WTC11 (cell line): ENCODE data around the gene FAM181B. TPM values are rescaled to one million over a fixed set of nuclear protein-coding genes. Genes with fewer than 3 reads are reported as not detected.

ENCODE experiments used
- ATAC-seq: fragments of 200-7000 bp; cut with Tn5 transposase; 2 replicates; pipeline ENCODE4 v1.10.0; 2021; ENCODE audit warnings: mild to moderate bottlenecking, moderate library complexity
- CTCF ChIA-PET: fragments of 300-600 bp; sonication (Branson Sonifier 250); formaldehyde crosslinking; loops from one replicate; lab custom pipeline; 2021; ENCODE audit warnings: antibody characterized with exemption; lab: Charles Lee
- POLR2A ChIA-PET: fragments of 350-600 bp; sonication (Branson Sonifier 250); formaldehyde crosslinking; loops from one replicate; lab custom pipeline; 2021; ENCODE audit warnings: antibody characterized with exemption; lab: Charles Lee
- DNase-seq: peaks from one replicate; pipeline ENCODE4 v3.0.0; 2021; ENCODE audit warnings: low spot score
- H3K27ac Mint-ChIP-seq: 2 replicates; pipeline ENCODE4 v1.8.0; 2021; ENCODE audit warnings: mixed read lengths
- H3K27me3 Mint-ChIP-seq: 2 replicates; pipeline ENCODE4 v1.8.0; 2021; ENCODE audit warnings: low read depth, mild to moderate bottlenecking, moderate library complexity, mixed read lengths
- H3K36me3 Mint-ChIP-seq: 2 replicates; pipeline ENCODE4 v1.8.0; 2021; ENCODE audit warnings: mixed read lengths
- H3K4me1 Mint-ChIP-seq: 2 replicates; pipeline ENCODE4 v1.8.0; 2022; ENCODE audit warnings: mixed read lengths
- H3K4me3 Mint-ChIP-seq: 2 replicates; pipeline ENCODE4 v1.8.0; 2021; ENCODE audit warnings: mild to moderate bottlenecking, moderate library complexity, mixed read lengths
- H3K9me3 Mint-ChIP-seq: 2 replicates; pipeline ENCODE4 v1.8.0; 2021; ENCODE audit warnings: mixed read lengths
- CBFB ChIP-seq: sonication (generic); formaldehyde crosslinking; IDR thresholded peaks from 2 replicates; pipeline ENCODE4 v1.8.1; 2022; ENCODE audit warnings: mild to moderate bottlenecking, low read depth, missing genetic modification reagents
- E2F4 ChIP-seq: sonication (generic); formaldehyde crosslinking; IDR thresholded peaks from 2 replicates; pipeline ENCODE4 v1.8.1; 2022; ENCODE audit warnings: low read depth, mild to moderate bottlenecking, moderate library complexity, missing genetic modification reagents, borderline replicate concordance
- ERG ChIP-seq: fragments of 250-450 bp; sonication (Bioruptor Pico); IDR thresholded peaks from 2 replicates; pipeline ENCODE4 v1.8.0; 2021; ENCODE audit warnings: mild to moderate bottlenecking
- ETV6 ChIP-seq: sonication (generic); formaldehyde crosslinking; IDR thresholded peaks from 2 replicates; pipeline ENCODE4 v1.8.1; 2022; ENCODE audit warnings: mild to moderate bottlenecking, missing genetic modification reagents
- FOXK1 ChIP-seq: sonication (generic); formaldehyde crosslinking; IDR thresholded peaks from 2 replicates; pipeline ENCODE4 v1.8.0; 2022; ENCODE audit warnings: mild to moderate bottlenecking, moderate library complexity, missing genetic modification reagents
- GABPB1 ChIP-seq: sonication (generic); formaldehyde crosslinking; IDR thresholded peaks from 2 replicates; pipeline ENCODE4 v1.8.1; 2023; ENCODE audit warnings: mild to moderate bottlenecking, missing genetic modification reagents
- GRHL2 ChIP-seq: fragments of 250-450 bp; sonication (Bioruptor Pico); IDR thresholded peaks from 2 replicates; pipeline ENCODE4 v1.8.0; 2022; ENCODE audit warnings: mild to moderate bottlenecking, moderate library complexity; ENCODE audit not compliant: insufficient replicate concordance, severe bottlenecking
- GTF2I ChIP-seq: fragments of 250-450 bp; sonication (Bioruptor Pico); conservative IDR thresholded peaks from 2 replicates; pipeline ENCODE4 v1.4.0; 2021; ENCODE audit warnings: mild to moderate bottlenecking
- HMGA2 ChIP-seq: fragments of 250-450 bp; sonication (Bioruptor Pico); IDR thresholded peaks from 2 replicates; pipeline ENCODE4 v1.4.0; 2021; ENCODE audit warnings: mild to moderate bottlenecking, moderate library complexity
- MYBL2 ChIP-seq: sonication (generic); formaldehyde crosslinking; IDR thresholded peaks from 2 replicates; pipeline ENCODE4 v1.8.1; 2023; ENCODE audit warnings: mild to moderate bottlenecking, moderate library complexity, missing genetic modification reagents
- NR1H2 ChIP-seq: sonication (generic); formaldehyde crosslinking; IDR thresholded peaks from 2 replicates; pipeline ENCODE4 v1.9.0; 2021; ENCODE audit warnings: mild to moderate bottlenecking, moderate library complexity, missing genetic modification reagents
- OVOL2 ChIP-seq: fragments of 250-450 bp; sonication (Bioruptor Pico); IDR thresholded peaks from 2 replicates; pipeline ENCODE4 v1.9.0; 2021; ENCODE audit warnings: mild to moderate bottlenecking, borderline replicate concordance
- PRDM15 ChIP-seq: sonication (generic); formaldehyde crosslinking; IDR thresholded peaks from 2 replicates; pipeline ENCODE4 v1.8.0; 2022; ENCODE audit warnings: missing genetic modification reagents
- RORB ChIP-seq: fragments of 250-450 bp; sonication (Bioruptor Pico); IDR thresholded peaks from 2 replicates; pipeline ENCODE4 v1.9.0; 2021; ENCODE audit warnings: mild to moderate bottlenecking
- SMAD3 ChIP-seq: sonication (generic); formaldehyde crosslinking; IDR thresholded peaks from 2 replicates; pipeline ENCODE4 v1.8.0; 2022; ENCODE audit warnings: missing genetic modification reagents, mild to moderate bottlenecking, borderline replicate concordance
- SOX15 ChIP-seq: fragments of 250-450 bp; sonication (Bioruptor Pico); IDR thresholded peaks from 2 replicates; pipeline ENCODE4 v1.9.0; 2021; ENCODE audit warnings: mild to moderate bottlenecking
- TP53 ChIP-seq: sonication (generic); formaldehyde crosslinking; IDR thresholded peaks from 2 replicates; pipeline ENCODE4 v1.8.1; 2023; ENCODE audit warnings: mild to moderate bottlenecking, missing genetic modification reagents
- USF1 ChIP-seq: sonication (generic); formaldehyde crosslinking; IDR thresholded peaks from 2 replicates; pipeline ENCODE4 v1.8.0; 2022; ENCODE audit warnings: mild to moderate bottlenecking, missing genetic modification reagents
- ZBTB43 ChIP-seq: sonication (generic); formaldehyde crosslinking; IDR thresholded peaks from 2 replicates; pipeline ENCODE4 v1.8.1; 2023; ENCODE audit warnings: mild to moderate bottlenecking, missing genetic modification reagents
- ZNF532 ChIP-seq: fragments of 250-450 bp; sonication (Bioruptor Pico); IDR thresholded peaks from 2 replicates; pipeline ENCODE4 v1.9.0; 2021; ENCODE audit warnings: mild to moderate bottlenecking, borderline replicate concordance
- ZNF671 ChIP-seq: fragments of 250-450 bp; sonication (Bioruptor Pico); IDR thresholded peaks from 2 replicates; pipeline ENCODE4 v1.8.0; 2021; ENCODE audit warnings: mild to moderate bottlenecking
- total RNA-seq: library from RNA; stranded (reverse); gene quantifications from 3 replicates; pipeline ENCODE4 v1.2.3, GENCODE V29; 2021

FAM181B gene
- total RNA-seq, 1 experiment from 2014 or later = 1.1 TPM

GRCh38 chr11:82750643-82751139, 17.0 kb upstream of the FAM181B start (continued):
- TF ChIP-seq ZBTB43 (CRISPR knock-in tag) = no peak
- no peak for TF ChIP-seq SOX15
- TF ChIP-seq GABPB1 (CRISPR knock-in tag) = no peak
- no peak for TF ChIP-seq RORB
- no peak for TF ChIP-seq ERG (CRISPR knock-in tag)
- TF ChIP-seq, all 79 proteins: peak for 0

- CTCF ChIA-PET = no interaction called here
- DNase-seq (no peak), ATAC-seq (no peak)
- Mint-ChIP-seq H3K9me3 (peaks cover 11% of the 10 kb centered on the region), H3K4me1 (peaks cover 12% of the 10 kb centered on the region), H3K27me3 (no peaks in the 10 kb centered on the region; the same call in 1 of the 2 replicates), H3K27ac (no peak overlapping the region), H3K36me3 (no peaks in the 10 kb centered on the region), H3K4me3 (no peak overlapping the region)
- POLR2A ChIA-PET = no interaction called here
- TF ChIP-seq GTF2I (CRISPR knock-in tag) = no peak
- no peak for TF ChIP-seq GRHL2 (CRISPR knock-in tag)
- no peak for TF ChIP-seq CBFB
- no peak for TF ChIP-seq HMGA2 (CRISPR knock-in tag)
- TF ChIP-seq ZNF532 = no peak
- no peak for TF ChIP-seq OVOL2
- TF ChIP-seq ZNF671 (CRISPR knock-in tag) = no peak
- TF ChIP-seq TP53 (CRISPR knock-in tag) = no peak
Measured at GRCh38 chr11:82747471-82747870, 13.8 kb upstream of the FAM181B start.

GRCh38 chr11:82738091-82738490, 4.4 kb upstream of the FAM181B start:
- H3K27me3 Mint-ChIP-seq = peaks cover 27% of the 10 kb centered on the region
- H3K27ac Mint-ChIP-seq = no peak overlapping the region
- ChIA-PET CTCF (interaction anchor here (2.1 kb wide), 1 partner anchor 38 kb away, joined by 10 read pairs; no protein-coding TSS in a partner anchor), POLR2A (interaction anchor here (0.5 kb wide), 1 partner anchor 505 kb away, joined by 10 read pairs; no protein-coding TSS in a partner anchor)
- peak; percentile 22 for ATAC-seq
- H3K36me3 Mint-ChIP-seq = no peaks in the 10 kb centered on the region
- H3K4me3 Mint-ChIP-seq = no peak overlapping the region
- no peak for DNase-seq
- no peaks in the 10 kb centered on the region for H3K9me3 Mint-ChIP-seq
- peaks cover 20% of the 10 kb centered on the region for H3K4me1 Mint-ChIP-seq
- TF ChIP-seq PRDM15 (CRISPR knock-in tag) (no peak), E2F4 (CRISPR knock-in tag) (no peak), MYBL2 (CRISPR knock-in tag) (no peak), NR1H2 (CRISPR knock-in tag) (no peak), SMAD3 (CRISPR knock-in tag) (no peak), ETV6 (CRISPR knock-in tag) (no peak), FOXK1 (CRISPR knock-in tag) (no peak), USF1 (CRISPR knock-in tag) (no peak)
